GM19467 (cell line): Measurements from ENCODE around the gene POU2F2.
"Not testable (repeated sequence)": the region's sequence is repeated elsewhere in the genome, so short reads cannot be mapped to it uniquely, and the experiment has no call there.

Source experiments
- ATAC-seq: cut with Tn5 transposase; IDR thresholded peaks from one replicate; pipeline ENCODE4 v1.9.1; 2021; ENCODE audit warnings: mild to moderate bottlenecking, moderate library complexity; ENCODE audit not compliant: unreplicated experiment

The POU2F2 gene

GRCh38 chr19:42108527-42109389, 23.5 kb downstream of the POU2F2 start:
- no peak for ATAC-seq

GRCh38 chr19:42105368-42105767, 26.9 kb downstream of the POU2F2 start:
- no peak for ATAC-seq

- no peak for ATAC-seq
Observed at GRCh38 chr19:42102877-42103276, 29.4 kb downstream of the POU2F2 start.

GRCh38 chr19:42100241-42100640, 32.0 kb downstream of the POU2F2 start:
- not testable (repeated sequence) for ATAC-seq

- no peak for ATAC-seq
Observed at GRCh38 chr19:42099336-42099925, 32.8 kb downstream of the POU2F2 start.

GRCh38 chr19:42098781-42099180, 33.5 kb downstream of the POU2F2 start:
- ATAC-seq = no peak

- no peak for ATAC-seq
Observed at GRCh38 chr19:42097461-42097860, 34.8 kb downstream of the POU2F2 start.

GRCh38 chr19:42096255-42096837, 35.9 kb downstream of the POU2F2 start:
- ATAC-seq = no peak

GRCh38 chr19:42095814-42096230, 36.4 kb downstream of the POU2F2 start:
- no peak for ATAC-seq

GRCh38 chr19:42095142-42095813, 37.0 kb downstream of the POU2F2 start:
- no peak for ATAC-seq

GRCh38 chr19:42093926-42094325, 38.3 kb downstream of the POU2F2 start:
- no peak for ATAC-seq

GRCh38 chr19:42093505-42093904, 38.7 kb downstream of the POU2F2 start:
- ATAC-seq = no peak

- ATAC-seq = no peak
Observed at GRCh38 chr19:42092350-42092749, 39.9 kb downstream of the POU2F2 start.

GRCh38 chr19:42091742-42092141, 40.5 kb downstream of the POU2F2 start:
- ATAC-seq = no peak

GRCh38 chr19:42091300-42091699, 40.9 kb downstream of the POU2F2 start:
- no peak for ATAC-seq

- no peak for ATAC-seq
Observed at GRCh38 chr19:42090672-42091071, 41.6 kb downstream of the POU2F2 start.

GRCh38 chr19:42089772-42090171, 42.5 kb downstream of the POU2F2 start:
- no peak for ATAC-seq

- no peak for ATAC-seq
Observed at GRCh38 chr19:42089191-42089750, 43.0 kb downstream of the POU2F2 start.

- ATAC-seq = no peak
Observed at GRCh38 chr19:42088471-42089190, 43.6 kb downstream of the POU2F2 start.

- ATAC-seq = no peak
Observed at GRCh38 chr19:42086770-42087550, 45.3 kb downstream of the POU2F2 start.
